ENCODE results near the gene PGRMC1. TPM values are rescaled to one million over a fixed set of nuclear protein-coding genes. Genes with fewer than 3 reads are reported as not detected.
"Not testable (repeated sequence)": the region's sequence is repeated elsewhere in the genome, so short reads cannot be mapped to it uniquely, and the experiment has no call there.

Gene PGRMC1
- total RNA-seq, 1 donor from 2014 or later = 260 TPM

- FAIRE-seq = no peak
- DNase-seq (ENCODE audit: low spot score in 2 of 2) = no peak
Measured at GRCh38 chrX:119230850-119231249, 5.2 kb upstream of the PGRMC1 start.

GRCh38 chrX:119231936-119232445 lies 4.1 kb upstream of the PGRMC1 start:
- FAIRE-seq (no peak), DNase-seq (ENCODE audit: low spot score in 2 of 2) (no peak)

GRCh38 chrX:119235051-119235511 lies 1.0 kb upstream of the PGRMC1 start:
- FAIRE-seq (no peak), DNase-seq (ENCODE audit: low spot score in 2 of 2) (no peak)

GRCh38 chrX:119236623-119237561 lies 807 bp downstream of the PGRMC1 start:
- FAIRE-seq (no peak), DNase-seq (ENCODE audit: low spot score in 2 of 2) (no peak)

- DNase-seq (ENCODE audit: low spot score in 2 of 2) (no peak), FAIRE-seq (no peak)
Measured at GRCh38 chrX:119237562-119237942, 1.5 kb downstream of the PGRMC1 start.

GRCh38 chrX:119238557-119238956 lies 2.5 kb downstream of the PGRMC1 start:
- DNase-seq (ENCODE audit: low spot score in 2 of 2) = no peak
- no peak for FAIRE-seq

GRCh38 chrX:119240356-119240755 lies 4.3 kb downstream of the PGRMC1 start:
- FAIRE-seq = no peak
- DNase-seq (ENCODE audit: low spot score in 2 of 2) = no peak

GRCh38 chrX:119247702-119248101 lies 11.6 kb downstream of the PGRMC1 start:
- DNase-seq (ENCODE audit: low spot score in 2 of 2) (no peak), FAIRE-seq (no peak)

GRCh38 chrX:119249891-119250290 lies 13.8 kb downstream of the PGRMC1 start:
- FAIRE-seq = no peak
- DNase-seq (ENCODE audit: low spot score in 2 of 2) = no peak

GRCh38 chrX:119251386-119251785 lies 15.3 kb downstream of the PGRMC1 start:
- FAIRE-seq = no peak
- DNase-seq (ENCODE audit: low spot score in 2 of 2) = no peak

GRCh38 chrX:119252716-119253115 lies 16.6 kb downstream of the PGRMC1 start:
- no peak for FAIRE-seq
- DNase-seq (ENCODE audit: low spot score in 2 of 2) = no peak

- FAIRE-seq (no peak), DNase-seq (ENCODE audit: low spot score in 2 of 2) (peak in 1 of 2 donors; percentile 30)
Measured at GRCh38 chrX:119266364-119266995, 30.4 kb downstream of the PGRMC1 start.

GRCh38 chrX:119267115-119267514 lies 31.0 kb downstream of the PGRMC1 start:
- DNase-seq (ENCODE audit: low spot score in 2 of 2); FAIRE-seq: not testable (repeated sequence)

- no peak for FAIRE-seq
- DNase-seq (ENCODE audit: low spot score in 2 of 2) = no peak
Measured at GRCh38 chrX:119272882-119273419, 36.9 kb downstream of the PGRMC1 start.

- no peak for FAIRE-seq
- DNase-seq (ENCODE audit: low spot score in 2 of 2) = peak in 1 of 2 donors; percentile 22
Measured at GRCh38 chrX:119273420-119274192, 37.5 kb downstream of the PGRMC1 start.

GRCh38 chrX:119282347-119282746 lies 46.3 kb downstream of the PGRMC1 start:
- FAIRE-seq; DNase-seq (ENCODE audit: low spot score in 2 of 2): not testable (repeated sequence)

- FAIRE-seq = no peak
- no peak for DNase-seq (ENCODE audit: low spot score in 2 of 2)
Measured at GRCh38 chrX:119288890-119289393, 52.9 kb downstream of the PGRMC1 start.

GRCh38 chrX:119290476-119290875 lies 54.4 kb downstream of the PGRMC1 start:
- FAIRE-seq = no peak
- DNase-seq (ENCODE audit: low spot score in 2 of 2) = no peak

GRCh38 chrX:119291246-119291645 lies 55.2 kb downstream of the PGRMC1 start:
- DNase-seq (ENCODE audit: low spot score in 2 of 2); FAIRE-seq: not testable (repeated sequence)

- DNase-seq (ENCODE audit: low spot score in 2 of 2) = no peak
- FAIRE-seq = no peak
Measured at GRCh38 chrX:119292445-119292844, 56.4 kb downstream of the PGRMC1 start.

Data from frontal cortex (tissue), 4 donors.